Esophagus muscularis mucosa (tissue), 4 donors: ENCODE data around the gene SERPINI1. TPM values are rescaled to one million over a fixed set of nuclear protein-coding genes. Genes with fewer than 3 reads are reported as not detected.

Source experiments
- DNase-seq: peaks from one replicate; pipeline ENCODE4 v3.0.0-alpha.2; 2017; ENCODE audit errors: extremely low spot score
- H3K27ac ChIP-seq, 4 donors: fragments of 200-600 bp; sonication (generic); replicated peaks in 1 of 4; 1 replicate in 3 of 4; 2 replicates in 1 of 4; pipeline ENCODE4 v1.5.1; 2016 to 2019; ENCODE audit warnings: mild to moderate bottlenecking in 1 of 4
- H3K27me3 ChIP-seq, 4 donors: fragments of 200-600 bp; sonication (generic); one replicate each; pipeline versions ENCODE4 v1.5.1 to v1.6.0; 2016 to 2019
- H3K36me3 ChIP-seq, 4 donors: fragments of 200-600 bp; sonication (generic); one replicate each; pipeline ENCODE4 v1.5.1; 2016 to 2019
- H3K4me1 ChIP-seq, 4 donors: fragments of 200-600 bp; sonication (generic); one replicate each; pipeline ENCODE4 v1.5.1; 2016 to 2019
- H3K4me3 ChIP-seq, 4 donors: fragments of 200-600 bp; sonication (generic); 1 replicate in 2 of 4; 2 replicates in 2 of 4; pipeline ENCODE4 v1.5.1; 2016 to 2019; ENCODE audit warnings: mild to moderate bottlenecking in 4 of 4, moderate library complexity in 1 of 4
- H3K9me3 ChIP-seq, 4 donors: fragments of 200-600 bp; sonication (generic); 1 replicate in 3 of 4; 2 replicates in 1 of 4; pipeline ENCODE4 v1.5.1; 2016 to 2019
- CTCF ChIP-seq, 3 experiments: fragments of 200-600 bp in 2 of 3; fragments of 450-650 bp in 1 of 3; sonication (generic) in 2 of 3; IDR thresholded peaks; one replicate each; pipeline ENCODE4 v1.5.1; 2017 to 2019; ENCODE audit warnings: antibody characterized with exemption in 3 of 3, mild to moderate bottlenecking in 2 of 3, moderate library complexity in 1 of 3
- EP300 ChIP-seq: sonication (generic); formaldehyde crosslinking; IDR thresholded peaks from one replicate; pipeline ENCODE4 v1.6.1; 2017; ENCODE audit warnings: antibody characterized with exemption
- POLR2A ChIP-seq: fragments of 450-650 bp; IDR thresholded peaks from one replicate; pipeline ENCODE4 v1.6.1; 2017; ENCODE audit warnings: antibody characterized with exemption, moderate library complexity, mild to moderate bottlenecking, low read depth
- POLR2AphosphoS5 ChIP-seq, 2 donors: sonication (generic); formaldehyde crosslinking; IDR thresholded peaks; one replicate each; pipeline ENCODE4 v1.6.1; 2017; ENCODE audit warnings: antibody characterized with exemption in 2 of 2
- WGBS: methylation state at CpG from one replicate; pipeline ENCODE4 v1.1.5; 2018; 5-methylcytosine and 5-hydroxymethylcytosine counted together
- intact Hi-C: fragments of 100-400 bp; cut with DNase I; formaldehyde crosslinking; loops from one replicate; pipeline ENCODE4 v1.15.1; 2023
- total RNA-seq, 4 donors: library from RNA; depleted of rRNA; stranded (reverse); fragments of >200 nt; gene quantifications; one replicate each; pipeline versions ENCODE4 v1.1.0 to v1.2.1, GENCODE V29; 2016

Gene SERPINI1
- total RNA-seq, 4 donors from 2014 or later = 3.1 to 7.1 (median 4.1) TPM

GRCh38 chr3:167814441-167814951 is 79.0 kb downstream of the SERPINI1 start:
- Histone ChIP-seq H3K9me3 (no peaks in the 10 kb centered on the region), H3K27ac (peak overlapping the region; percentile 21 to 64 (median 38)), H3K4me1 (peaks cover 29 to 38% (median 30%) of the 10 kb centered on the region in 4 donors), H3K36me3 (no peaks in the 10 kb centered on the region), H3K4me3 (no peak overlapping the region), H3K27me3 (no peaks in the 10 kb centered on the region)
- 14% methylated on average over 4 of the region's 4 CpGs for WGBS
- no peak for DNase-seq
- intact Hi-C loops = no loop called here
- peak in 1 of 3 experiments; percentile 10 for TF ChIP-seq CTCF (IDR thresholded peaks at IDR 0.05)
- TF ChIP-seq POLR2A = no peak
- TF ChIP-seq POLR2AphosphoS5 (IDR thresholded peaks at IDR 0.05) = peak; percentile 29 to 52

GRCh38 chr3:167816953-167817352 is 81.4 kb downstream of the SERPINI1 start:
- no peak for DNase-seq
- TF ChIP-seq POLR2AphosphoS5 (IDR thresholded peaks at IDR 0.05) = no peak
- TF ChIP-seq EP300 = no peak
- TF ChIP-seq CTCF (IDR thresholded peaks at IDR 0.05) = no peak
- TF ChIP-seq POLR2A = no peak
- Histone ChIP-seq H3K27ac (no peak overlapping the region), H3K9me3 (no peaks in the 10 kb centered on the region), H3K36me3 (no peaks in the 10 kb centered on the region), H3K4me3 (no peak overlapping the region), H3K4me1 (peaks cover 29 to 31% (median 29%) of the 10 kb centered on the region in 4 donors), H3K27me3 (no peaks in the 10 kb centered on the region)
- intact Hi-C loops = no loop called here
- WGBS = 96% methylated on average over 2 of the region's 2 CpGs

- DNase-seq = no peak
- Histone ChIP-seq H3K9me3 (no peaks in the 10 kb centered on the region), H3K4me3 (no peak overlapping the region), H3K4me1 (peaks cover 2 to 7% (median 3%) of the 10 kb centered on the region in 4 donors), H3K27me3 (no peaks in the 10 kb centered on the region), H3K27ac (no peak overlapping the region), H3K36me3 (no peaks in the 10 kb centered on the region)
- TF ChIP-seq EP300 = no peak
- TF ChIP-seq POLR2AphosphoS5 (IDR thresholded peaks at IDR 0.05) = no peak
- TF ChIP-seq POLR2A = no peak
- no peak for TF ChIP-seq CTCF (IDR thresholded peaks at IDR 0.05)
- intact Hi-C loops = no loop called here
- 89% methylated on average over 4 of the region's 12 CpGs for WGBS
Observed at GRCh38 chr3:167820102-167820865, 84.8 kb downstream of the SERPINI1 start.

- 98% methylated on average over 11 of the region's 12 CpGs for WGBS
- Histone ChIP-seq H3K4me1 (no peaks in the 10 kb centered on the region), H3K4me3 (no peak overlapping the region), H3K27ac (no peak overlapping the region), H3K36me3 (no peaks in the 10 kb centered on the region), H3K27me3 (no peaks in the 10 kb centered on the region), H3K9me3 (no peaks in the 10 kb centered on the region)
- TF ChIP-seq CTCF (IDR thresholded peaks at IDR 0.05) (no peak), POLR2AphosphoS5 (IDR thresholded peaks at IDR 0.05) (no peak), EP300 (no peak), POLR2A (no peak)
- intact Hi-C loops = no loop called here
- DNase-seq = no peak
Observed at GRCh38 chr3:167821248-167821805, 85.8 kb downstream of the SERPINI1 start.
